Retinal pigment epithelial cell (primary cell): ENCODE measurements around the gene MAPKAPK3.
A peak's percentile ranks its signal among the peaks of the same experiment; 100 is the strongest.

Experiments
- DNase-seq: peaks from one replicate; pipeline ENCODE4 v3.0.0-alpha.2; 2010; ENCODE audit warnings: low read depth
- H3K4me3 ChIP-seq: 2 replicates; pipeline ENCODE4 v1.5.1; 2011; ENCODE audit warnings: mild to moderate bottlenecking, low read length, control low read depth, moderate library complexity
- TF ChIP-seq, protein P1 (sequence below): conservative IDR thresholded peaks from 2 replicates; pipeline ENCODE4 v1.5.1; 2011; ENCODE audit warnings: low read depth, low read length, control low read depth, inconsistent platforms

The MAPKAPK3 gene

DNA sequence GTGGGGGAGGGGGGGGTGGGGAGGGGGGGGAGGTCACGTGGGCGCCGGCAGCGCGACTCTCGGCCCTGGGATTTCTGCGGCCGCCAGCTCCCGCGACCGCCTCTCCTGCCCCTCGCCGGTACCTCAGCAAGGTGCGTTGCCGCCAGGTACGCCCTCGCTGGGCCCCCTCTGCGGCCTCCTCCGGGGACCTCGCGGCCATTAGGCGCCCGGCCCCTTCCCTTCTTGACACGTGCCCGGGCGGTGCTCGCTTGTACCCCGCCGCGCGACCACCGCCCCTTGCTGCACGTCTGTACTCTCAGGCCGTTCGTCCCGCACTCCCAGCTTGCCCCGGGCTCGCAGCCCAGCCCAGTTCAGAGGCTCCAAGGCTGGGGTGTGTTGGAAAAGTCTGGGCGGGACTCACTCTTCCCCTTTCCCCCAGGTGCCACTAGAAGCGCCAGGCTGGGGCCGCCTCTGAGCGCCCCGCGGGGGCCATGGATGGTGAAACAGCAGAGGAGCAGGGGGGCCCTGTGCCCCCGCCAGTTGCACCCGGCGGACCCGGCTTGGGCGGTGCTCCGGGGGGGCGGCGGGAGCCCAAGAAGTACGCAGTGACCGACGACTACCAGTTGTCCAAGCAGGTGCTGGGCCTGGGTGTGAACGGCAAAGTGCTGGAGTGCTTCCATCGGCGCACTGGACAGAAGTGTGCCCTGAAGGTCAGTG lies at the start of gene MAPKAPK3:
Gene MAPKAPK3, plus strand, starts transcription at position 56 of the 696 bp plus-strand sequence. Its CDS starts 415 bp downstream, at position 471.
- TF ChIP-seq, protein P1, sequence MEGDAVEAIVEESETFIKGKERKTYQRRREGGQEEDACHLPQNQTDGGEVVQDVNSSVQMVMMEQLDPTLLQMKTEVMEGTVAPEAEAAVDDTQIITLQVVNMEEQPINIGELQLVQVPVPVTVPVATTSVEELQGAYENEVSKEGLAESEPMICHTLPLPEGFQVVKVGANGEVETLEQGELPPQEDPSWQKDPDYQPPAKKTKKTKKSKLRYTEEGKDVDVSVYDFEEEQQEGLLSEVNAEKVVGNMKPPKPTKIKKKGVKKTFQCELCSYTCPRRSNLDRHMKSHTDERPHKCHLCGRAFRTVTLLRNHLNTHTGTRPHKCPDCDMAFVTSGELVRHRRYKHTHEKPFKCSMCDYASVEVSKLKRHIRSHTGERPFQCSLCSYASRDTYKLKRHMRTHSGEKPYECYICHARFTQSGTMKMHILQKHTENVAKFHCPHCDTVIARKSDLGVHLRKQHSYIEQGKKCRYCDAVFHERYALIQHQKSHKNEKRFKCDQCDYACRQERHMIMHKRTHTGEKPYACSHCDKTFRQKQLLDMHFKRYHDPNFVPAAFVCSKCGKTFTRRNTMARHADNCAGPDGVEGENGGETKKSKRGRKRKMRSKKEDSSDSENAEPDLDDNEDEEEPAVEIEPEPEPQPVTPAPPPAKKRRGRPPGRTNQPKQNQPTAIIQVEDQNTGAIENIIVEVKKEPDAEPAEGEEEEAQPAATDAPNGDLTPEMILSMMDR: no peak
- peak within 1 kb of the TSS; percentile 73 for H3K4me3 ChIP-seq
- DNase-seq: no peak

DNA sequence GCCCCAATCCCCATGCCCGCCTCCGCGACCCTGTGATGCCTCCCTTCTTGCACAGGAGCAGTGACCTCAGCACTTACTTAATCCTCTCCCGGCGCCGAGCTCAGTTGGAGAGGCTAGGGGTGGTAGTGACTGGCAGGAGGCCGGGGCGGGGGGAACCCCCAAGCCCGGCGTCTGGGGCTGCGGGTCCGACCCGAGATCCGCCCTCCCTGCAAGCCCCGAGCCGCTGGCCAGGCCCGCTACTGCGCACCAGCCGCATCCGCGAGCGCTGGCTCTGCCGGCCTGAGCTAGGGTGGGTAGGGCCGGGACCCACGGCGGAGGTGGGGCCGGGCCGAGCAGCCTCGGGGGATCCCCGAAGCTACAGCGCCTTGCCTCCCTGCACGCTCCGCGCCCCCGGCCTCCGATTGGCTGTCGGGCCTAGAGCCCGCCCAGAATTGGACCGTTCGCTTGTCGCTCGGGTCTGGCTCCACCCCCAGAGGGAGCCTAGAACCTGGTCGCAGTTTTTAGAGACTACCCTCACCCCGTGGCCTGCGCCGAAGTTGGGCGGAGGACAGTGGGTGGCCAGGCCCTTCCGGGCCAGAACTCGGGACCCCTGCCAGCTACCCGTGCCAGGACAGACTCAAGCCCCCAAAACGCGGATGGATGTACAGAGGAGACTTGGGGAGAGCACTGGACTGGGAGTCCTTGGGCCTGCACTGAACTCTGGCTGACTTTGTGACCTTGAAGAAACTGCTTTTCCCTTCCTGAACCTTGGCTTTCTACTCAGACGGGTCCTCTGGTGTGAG lies 49.4 kb upstream of the MAPKAPK3 start, which contains the start of gene C3orf18:
Gene C3orf18, minus strand, starts transcription at position 362 of the 782 bp plus-strand sequence. CDS start 2,048 bp downstream, outside the sequence.
- TF ChIP-seq, protein P1: no peak
- DNase-seq: peak; percentile 65
- H3K4me3 ChIP-seq: peak within 1 kb of the TSS; percentile 96

DNA sequence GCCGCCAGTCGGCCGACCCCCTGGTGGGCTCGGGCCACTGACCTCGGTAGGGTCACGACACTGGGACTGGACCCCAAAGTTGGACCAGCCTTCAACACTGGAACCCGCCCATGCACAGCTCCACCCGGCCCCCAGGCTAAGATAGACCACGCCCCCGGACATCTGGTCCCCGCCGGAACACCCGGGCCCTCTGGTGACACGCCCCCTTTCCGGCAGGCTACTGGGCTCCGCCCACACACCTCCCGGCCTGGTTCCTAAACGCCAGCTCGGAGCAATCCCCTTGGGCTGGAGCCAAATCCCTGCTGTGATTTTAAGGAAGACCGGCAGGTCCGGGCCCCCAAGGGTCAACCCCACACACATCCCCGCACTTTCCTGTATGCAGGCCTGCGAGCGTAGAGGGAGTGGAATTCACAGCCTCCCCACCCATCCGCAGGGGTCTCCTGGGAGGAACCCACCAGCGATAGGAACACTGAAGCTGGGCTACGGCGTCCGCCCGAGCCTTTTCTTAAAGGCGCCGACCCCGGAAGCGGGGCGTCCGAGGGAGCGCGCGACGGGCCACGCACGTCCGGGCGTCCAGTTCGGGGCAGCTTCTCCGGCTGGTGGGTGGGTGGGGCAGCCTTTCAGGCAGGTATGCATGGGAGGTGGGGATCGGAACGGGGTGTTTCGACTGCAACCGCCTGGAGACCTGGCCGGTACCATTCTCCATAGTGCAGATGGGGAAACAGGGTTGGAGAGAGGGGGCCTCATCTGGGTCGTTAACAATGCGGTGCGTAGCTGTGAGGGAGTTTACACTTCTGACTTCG lies 47.8 kb upstream of the MAPKAPK3 start, which contains the start of gene HEMK1:
Gene HEMK1, plus strand, starts transcription at position 576 of the 803 bp plus-strand sequence. CDS start 1,583 bp downstream, outside the sequence.
- H3K4me3 ChIP-seq: peak within 1 kb of the TSS; percentile 96
- DNase-seq: peak; percentile 66
- TF ChIP-seq, protein P1: no peak

DNA sequence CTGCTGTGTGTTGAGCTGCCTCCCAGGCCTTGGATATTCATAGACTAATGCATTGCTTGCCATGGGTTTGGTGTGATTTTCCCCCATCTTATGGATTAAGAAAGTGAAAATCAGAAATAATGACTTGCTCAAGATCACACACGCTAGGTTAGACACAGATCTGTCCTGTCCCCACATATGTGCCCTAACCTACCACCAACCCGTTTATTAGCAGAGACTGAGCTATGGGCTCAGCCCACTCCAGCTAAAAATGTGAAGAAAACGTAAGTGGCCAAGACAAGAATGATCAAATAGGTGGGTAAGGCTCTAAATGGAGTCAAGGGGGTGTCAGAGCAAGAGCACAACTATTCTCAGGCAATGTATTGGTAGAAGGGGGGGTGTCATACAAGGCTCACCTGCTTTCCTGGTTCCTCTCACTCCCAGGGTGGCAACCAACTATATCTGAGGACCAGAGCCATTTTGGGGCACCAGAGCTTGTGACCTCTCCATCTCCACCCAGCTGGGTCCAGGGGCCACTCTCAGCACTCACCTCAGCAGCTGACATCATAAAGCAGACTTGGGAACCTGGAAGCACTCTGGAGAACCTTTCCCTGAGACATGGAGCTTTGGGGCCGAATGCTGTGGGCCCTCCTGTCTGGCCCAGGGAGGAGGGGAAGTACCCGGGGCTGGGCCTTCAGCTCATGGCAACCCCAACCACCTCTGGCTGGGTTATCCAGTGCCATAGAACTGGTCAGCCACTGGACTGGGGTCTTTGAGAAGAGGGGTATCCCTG lies 46.3 kb upstream of the MAPKAPK3 start:
- no peak for DNase-seq
- peak overlapping the region; percentile 96 for H3K4me3 ChIP-seq
- TF ChIP-seq, protein P1: no peak

DNA sequence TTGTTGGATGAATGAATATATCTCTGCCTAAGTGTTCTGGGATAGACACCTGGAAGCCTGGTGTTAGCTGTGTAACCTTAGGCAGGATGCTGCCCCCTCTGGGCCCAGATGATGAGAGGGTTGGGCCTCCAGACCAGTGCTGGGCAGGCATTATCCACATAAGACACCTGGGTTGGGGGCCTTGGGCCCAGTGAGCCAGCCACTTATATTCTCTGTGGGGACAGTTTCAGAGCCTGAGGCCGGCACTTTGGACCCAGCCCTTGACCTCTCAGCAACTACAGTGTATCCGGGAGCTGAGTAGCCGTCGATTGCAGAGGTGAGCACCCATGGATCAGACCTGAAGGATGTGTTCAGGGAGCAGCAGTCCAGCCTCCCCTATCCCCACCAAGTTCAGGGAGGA lies 45.5 kb upstream of the MAPKAPK3 start:
- no peak for DNase-seq
- H3K4me3 ChIP-seq: no peak overlapping the region
- TF ChIP-seq, protein P1: no peak

DNA sequence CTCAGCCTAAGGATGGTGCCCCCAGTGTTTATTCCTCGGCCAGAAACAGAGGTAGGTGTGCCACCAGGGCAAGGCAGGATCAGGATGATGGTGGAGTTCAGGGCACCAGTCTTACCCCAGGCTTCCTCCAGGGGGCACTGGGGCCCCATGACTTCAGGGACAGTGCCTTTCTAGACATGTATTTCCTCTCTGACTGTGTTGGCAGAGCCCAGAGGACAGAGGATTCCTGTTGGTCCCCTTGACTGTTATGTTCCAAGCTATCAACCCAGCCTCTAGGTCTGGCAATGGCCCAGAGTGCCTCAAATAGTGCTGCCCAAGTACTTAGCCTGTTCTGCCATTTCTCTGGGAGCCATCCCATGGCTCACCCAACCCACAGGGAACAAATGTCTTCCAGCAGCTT lies 44.8 kb upstream of the MAPKAPK3 start:
- DNase-seq: no peak
- H3K4me3 ChIP-seq: no peak overlapping the region
- TF ChIP-seq, protein P1: peak; percentile 93
